ENCODE results near the gene BBX.

- no peak for TF ChIP-seq CTCF (conservative IDR thresholded peaks at IDR 0.05 in 1 of 2, IDR thresholded peaks at IDR 0.05 in 1 of 2; ENCODE audit: extremely low read depth in 1 of 2, insufficient read depth in 1 of 2, low read depth in 1 of 2, low read length in 2 of 2)
- TF ChIP-seq EZH2 (IDR thresholded peaks at IDR 0.05; ENCODE audit: borderline replicate concordance, low read length), result no peak
These were observed 69.3 kb downstream of the BBX start for GRCh38 chr3:107592073-107592472.

Data from mammary epithelial cell (primary cell).